ENCODE measurements around the gene KCTD14. TPM values are rescaled to one million over a fixed set of nuclear protein-coding genes. Genes with fewer than 3 reads are reported as not detected.

KCTD14 gene
- total and polyA plus RNA-seq, 2 of the 8 experiments (the other 6 are each of a cell fraction or from before 2014, with no cell fraction given) = 21.6 to 24.9 TPM

DNA sequence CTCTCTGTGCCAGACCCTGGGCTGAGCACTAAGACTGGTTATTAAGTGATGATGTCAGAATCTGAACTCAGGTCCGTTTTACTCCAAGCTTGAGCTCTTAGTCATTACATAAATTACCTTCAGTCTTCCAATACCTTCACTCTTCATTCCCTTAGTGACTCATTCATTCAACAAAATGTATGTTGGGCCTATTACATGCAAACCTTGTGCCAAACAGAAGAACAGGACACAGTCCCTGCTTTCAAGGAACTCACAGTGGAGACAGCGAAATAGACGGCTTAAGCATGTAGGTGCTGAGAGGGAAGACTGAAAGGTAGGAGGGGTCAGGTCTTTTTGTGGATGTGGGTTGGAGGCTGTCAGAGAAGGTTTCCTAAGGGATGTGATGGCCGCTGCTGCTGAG is 3.3 kb downstream of the KCTD14 start:
- H2BK20ac ChIP-seq (ENCODE audit: low read length) = no peak overlapping the region
- no peak overlapping the region for H2AK5ac ChIP-seq (ENCODE audit: low read depth, low read length)
- no peaks in the 10 kb centered on the region for H3K27me3 ChIP-seq (replicated peaks in 1 of 4; ENCODE audit: control insufficient read depth in 3 of 4, extremely low read depth in 1 of 4, insufficient read depth in 3 of 4, low read length in 3 of 4)
- no peak overlapping the region for H2BK15ac ChIP-seq (ENCODE audit: low read length)
- H4K5ac ChIP-seq (ENCODE audit: insufficient read length, low read depth, low read length) = no peak overlapping the region
- H4K20me1 ChIP-seq (replicated peaks in 1 of 2; ENCODE audit: control insufficient read depth in 1 of 2, insufficient read depth in 2 of 2, low read length in 2 of 2) = no peaks in the 10 kb centered on the region
- no peak overlapping the region for H3K9ac ChIP-seq (replicated peaks in 1 of 4; ENCODE audit: extremely low read depth in 1 of 4, low read depth in 3 of 4, low read length in 3 of 4)
- no peak overlapping the region for H2BK12ac ChIP-seq (ENCODE audit: low read depth, low read length)
- DNase-seq (ENCODE audit: low read depth in 1 of 2, low spot score in 2 of 2) = no peak
- ChIA-PET CTCF (ENCODE audit: partially characterized antibody) (interaction anchor here (2.0 to 3.3 kb wide), 4 partner anchors 15 to 26 kb away, joined by 6 to 19 read pairs (median 12); no protein-coding TSS in a partner anchor), POLR2A (ENCODE audit: partially characterized antibody) (interaction anchor here (1.3 to 1.9 kb wide), 3 partner anchors 13 to 59 kb away, joined by 3 to 11 read pairs (median 5); no protein-coding TSS in a partner anchor)
- H3K4ac ChIP-seq (replicated peaks; ENCODE audit: insufficient read length, low read depth, low read length) = no peak overlapping the region
- H3K27ac ChIP-seq (ENCODE audit: low read depth, low read length) = no peak overlapping the region
- H3K79me2 ChIP-seq (ENCODE audit: control insufficient read depth in 1 of 2, insufficient read depth in 2 of 2, low read length in 2 of 2) = no peaks in the 10 kb centered on the region
- no peak overlapping the region for H2BK120ac ChIP-seq (replicated peaks; ENCODE audit: low read depth, low read length)
- H3K23ac ChIP-seq (ENCODE audit: insufficient read length) = no peak overlapping the region
- H4K91ac ChIP-seq (replicated peaks; ENCODE audit: insufficient read length, low read length) = no peak overlapping the region
- FAIRE-seq = no peak
- H3K36me3 ChIP-seq (ENCODE audit: control insufficient read depth in 2 of 4, insufficient read depth in 4 of 4, low read length in 3 of 4) = peaks cover 6 to 12% (median 10%) of the 10 kb centered on the region in 4 experiments; a peak in 6 of 8 replicates
- H3K4me1 ChIP-seq (replicated peaks in 1 of 4; ENCODE audit: control insufficient read depth in 3 of 4, insufficient read depth in 4 of 4, low read length in 3 of 4) = peaks cover 0 to 13% (median 8%) of the 10 kb centered on the region in 4 experiments; a peak in 6 of 7 replicates
- H4K8ac ChIP-seq (ENCODE audit: extremely low read depth, insufficient read depth, low read length) = no peak overlapping the region
- WGBS, 2 experiments (ENCODE audit: extremely low coverage in 1 of 2, insufficient coverage in 1 of 2, insufficient read length in 1 of 2, insufficient replicate concordance in 2 of 2, low coverage in 1 of 2, low lambda C conversion rate in 2 of 2, missing lambda C conversion rate in 1 of 2) = 69% methylated on average over 4 of the region's 4 CpGs; no CpG with 5 or more reads in 1 of the 2 experiments
- no peak overlapping the region for H3K4me3 ChIP-seq (ENCODE audit: extremely low read depth in 1 of 4, insufficient read depth in 2 of 4, low read depth in 3 of 4, low read length in 4 of 4)
- no peak overlapping the region for H3K14ac ChIP-seq (ENCODE audit: insufficient read length)
- H3K56ac ChIP-seq (replicated peaks; ENCODE audit: insufficient read length, low read depth, low read length) = no peak overlapping the region
- H3K18ac ChIP-seq (ENCODE audit: extremely low read depth, low read length) = no peak overlapping the region
- H2AFZ ChIP-seq (ENCODE audit: low read length) = no peak overlapping the region
- no peaks in the 10 kb centered on the region for H3K9me3 ChIP-seq (ENCODE audit: insufficient read depth in 2 of 2, low read depth in 1 of 2, low read length in 1 of 2)
- peaks cover 9% of the 10 kb centered on the region for H3K23me2 ChIP-seq (ENCODE audit: low read depth, low read length)
- H3K79me1 ChIP-seq (ENCODE audit: low read depth, low read length) = no peaks in the 10 kb centered on the region; the same call in 1 of the 2 replicates
- H3K4me2 ChIP-seq (ENCODE audit: insufficient read depth in 1 of 2, low read depth in 2 of 2, low read length in 2 of 2) = no peak overlapping the region
- TF ChIP-seq BCL11A (IDR thresholded peaks at IDR 0.05; ENCODE audit: low read depth in 2 of 2, low read length in 2 of 2) (no peak), MAFK (IDR thresholded peaks at IDR 0.05; ENCODE audit: low read depth, low read length) (no peak), SP1 (IDR thresholded peaks at IDR 0.05; ENCODE audit: low read depth, low read length) (no peak), EZH2 (IDR thresholded peaks at IDR 0.05; ENCODE audit: low read depth, low read length, severe bottlenecking) (no peak), CEBPB (IDR thresholded peaks at IDR 0.05; ENCODE audit: low read depth, low read length) (no peak), SIN3A (conservative IDR thresholded peaks at IDR 0.05 in 1 of 2, IDR thresholded peaks at IDR 0.05 in 1 of 2; ENCODE audit: low read depth in 1 of 2, low read length in 2 of 2) (no peak), SIX5 (IDR thresholded peaks at IDR 0.05; ENCODE audit: low read depth, low read length) (no peak), GABPA (IDR thresholded peaks at IDR 0.05; ENCODE audit: borderline replicate concordance, insufficient read depth, low read length) (no peak), FOSL1 (IDR thresholded peaks at IDR 0.05; ENCODE audit: insufficient read depth, low read depth, low read length) (no peak), CHD2 (IDR thresholded peaks at IDR 0.05; ENCODE audit: low read length) (no peak), KDM4A (IDR thresholded peaks at IDR 0.05; ENCODE audit: low read depth, low read length, severe bottlenecking) (no peak), CREB1 (IDR thresholded peaks at IDR 0.05) (no peak), SP4 (IDR thresholded peaks at IDR 0.05; ENCODE audit: low read length) (no peak)
- no peak overlapping the region for H2BK5ac ChIP-seq (ENCODE audit: low read depth, low read length)
